ENCODE data around the gene SPECC1.
"Not testable (repeated sequence)": the region's sequence is repeated elsewhere in the genome, so short reads cannot be mapped to it uniquely, and the experiment has no call there.

The SPECC1 gene, protein sequence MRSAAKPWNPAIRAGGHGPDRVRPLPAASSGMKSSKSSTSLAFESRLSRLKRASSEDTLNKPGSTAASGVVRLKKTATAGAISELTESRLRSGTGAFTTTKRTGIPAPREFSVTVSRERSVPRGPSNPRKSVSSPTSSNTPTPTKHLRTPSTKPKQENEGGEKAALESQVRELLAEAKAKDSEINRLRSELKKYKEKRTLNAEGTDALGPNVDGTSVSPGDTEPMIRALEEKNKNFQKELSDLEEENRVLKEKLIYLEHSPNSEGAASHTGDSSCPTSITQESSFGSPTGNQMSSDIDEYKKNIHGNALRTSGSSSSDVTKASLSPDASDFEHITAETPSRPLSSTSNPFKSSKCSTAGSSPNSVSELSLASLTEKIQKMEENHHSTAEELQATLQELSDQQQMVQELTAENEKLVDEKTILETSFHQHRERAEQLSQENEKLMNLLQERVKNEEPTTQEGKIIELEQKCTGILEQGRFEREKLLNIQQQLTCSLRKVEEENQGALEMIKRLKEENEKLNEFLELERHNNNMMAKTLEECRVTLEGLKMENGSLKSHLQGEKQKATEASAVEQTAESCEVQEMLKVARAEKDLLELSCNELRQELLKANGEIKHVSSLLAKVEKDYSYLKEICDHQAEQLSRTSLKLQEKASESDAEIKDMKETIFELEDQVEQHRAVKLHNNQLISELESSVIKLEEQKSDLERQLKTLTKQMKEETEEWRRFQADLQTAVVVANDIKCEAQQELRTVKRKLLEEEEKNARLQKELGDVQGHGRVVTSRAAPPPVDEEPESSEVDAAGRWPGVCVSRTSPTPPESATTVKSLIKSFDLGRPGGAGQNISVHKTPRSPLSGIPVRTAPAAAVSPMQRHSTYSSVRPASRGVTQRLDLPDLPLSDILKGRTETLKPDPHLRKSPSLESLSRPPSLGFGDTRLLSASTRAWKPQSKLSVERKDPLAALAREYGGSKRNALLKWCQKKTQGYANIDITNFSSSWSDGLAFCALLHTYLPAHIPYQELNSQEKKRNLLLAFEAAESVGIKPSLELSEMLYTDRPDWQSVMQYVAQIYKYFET

DNA sequence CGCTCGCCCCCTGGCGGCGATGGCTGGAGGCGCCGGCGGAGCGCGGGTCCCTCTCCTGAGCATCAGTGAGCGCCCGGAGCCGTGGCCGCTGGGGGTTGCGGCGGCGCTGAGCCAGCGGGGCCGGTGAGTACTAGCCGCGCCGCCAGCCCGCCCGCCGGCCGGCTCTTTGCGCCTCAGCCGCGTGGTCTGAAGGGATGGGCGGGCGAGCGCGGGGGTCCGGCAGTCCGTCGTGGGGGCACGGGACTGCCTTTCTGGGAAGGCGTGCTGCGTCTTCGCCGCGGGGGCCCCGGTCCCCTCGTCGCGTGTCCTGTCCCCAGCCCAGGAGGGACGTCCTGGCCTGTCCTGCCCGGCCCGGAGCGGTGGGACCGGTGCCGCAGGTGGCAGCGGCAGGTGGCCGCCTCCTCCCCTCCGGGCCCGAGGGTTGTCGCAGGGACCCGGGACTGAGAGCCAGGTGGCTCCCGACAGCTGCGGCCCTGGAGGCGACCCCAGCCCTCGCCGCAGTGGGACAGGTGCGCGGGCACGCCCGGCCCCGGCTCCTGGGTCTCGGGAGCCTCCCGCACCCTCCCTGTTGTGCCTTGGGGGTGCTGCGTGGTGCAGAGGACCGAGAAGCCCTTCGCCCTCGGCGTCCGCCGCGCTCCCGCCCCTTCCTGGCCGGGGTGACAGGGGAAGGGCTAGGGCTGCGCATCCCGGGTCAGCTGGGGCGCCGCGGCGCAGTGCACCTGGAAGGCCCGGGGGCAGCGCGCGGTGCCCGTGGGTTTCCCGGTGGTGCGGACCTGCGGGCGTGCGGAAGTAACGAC is at the start of gene SPECC1:
Gene SPECC1, plus strand, starts transcription at position 58 of the 797 bp plus-strand sequence. CDS start 87,293 bp downstream, outside the sequence.
- DNase-seq, result peak; percentile 85

DNA sequence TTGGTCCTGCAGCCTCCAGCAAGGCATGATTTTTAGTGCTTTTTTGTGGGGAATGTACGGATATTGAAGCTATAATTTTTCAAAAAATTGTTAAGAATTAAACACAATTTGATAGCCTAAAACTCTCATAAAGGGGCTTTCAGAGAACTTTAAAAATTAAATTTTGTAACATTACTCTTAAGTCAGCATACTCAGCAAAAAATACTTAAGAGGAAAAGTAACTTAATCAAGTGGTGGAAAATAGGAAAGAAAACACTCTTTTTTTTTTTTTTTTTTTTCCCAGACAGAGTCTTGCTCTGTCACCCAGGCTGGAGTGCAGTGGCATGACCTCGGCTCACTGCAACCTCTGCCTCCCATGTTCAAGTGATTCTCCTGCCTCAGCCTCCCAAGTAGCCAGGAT is 46.2 kb upstream of the SPECC1 start:
- not testable (repeated sequence) for DNase-seq

DNA sequence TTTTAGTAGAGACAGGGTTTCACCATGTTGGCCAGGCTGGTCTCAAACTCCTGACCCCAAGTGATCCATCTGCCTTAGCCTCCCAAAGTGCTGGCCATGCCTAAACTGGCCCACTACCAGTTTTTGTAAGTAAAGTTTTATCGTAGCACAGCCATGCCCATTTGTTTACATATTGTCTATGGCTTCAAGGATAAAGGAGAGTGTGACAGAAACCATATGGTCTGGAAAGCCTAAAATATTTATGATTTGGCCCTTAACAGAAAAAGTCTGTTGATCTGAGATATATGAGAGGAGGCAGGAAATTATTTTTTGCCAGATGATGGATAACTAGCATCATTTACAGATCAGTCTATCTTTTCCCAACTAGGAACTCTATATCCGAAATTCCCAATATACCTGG is 36.0 kb upstream of the SPECC1 start:
- no peak for DNase-seq

DNA sequence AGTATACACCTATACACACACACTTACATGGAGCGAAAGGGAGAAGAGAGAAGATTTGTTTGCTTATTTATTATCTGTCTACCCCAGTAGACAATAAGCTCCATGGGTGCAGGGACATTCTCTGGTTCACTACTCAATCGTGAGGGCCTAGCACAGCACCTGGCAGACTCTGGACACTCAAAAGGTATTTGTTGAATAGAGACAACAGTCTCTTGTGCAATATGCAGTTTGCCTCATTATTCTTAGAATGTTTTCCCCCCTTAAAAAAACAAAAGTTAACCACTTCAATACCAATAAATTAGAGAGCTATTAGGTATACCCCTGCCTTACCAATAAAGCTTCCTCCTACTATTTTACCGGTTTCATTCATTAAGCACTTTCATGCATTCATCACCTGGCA is 33.6 kb upstream of the SPECC1 start:
- no peak for DNase-seq

DNA sequence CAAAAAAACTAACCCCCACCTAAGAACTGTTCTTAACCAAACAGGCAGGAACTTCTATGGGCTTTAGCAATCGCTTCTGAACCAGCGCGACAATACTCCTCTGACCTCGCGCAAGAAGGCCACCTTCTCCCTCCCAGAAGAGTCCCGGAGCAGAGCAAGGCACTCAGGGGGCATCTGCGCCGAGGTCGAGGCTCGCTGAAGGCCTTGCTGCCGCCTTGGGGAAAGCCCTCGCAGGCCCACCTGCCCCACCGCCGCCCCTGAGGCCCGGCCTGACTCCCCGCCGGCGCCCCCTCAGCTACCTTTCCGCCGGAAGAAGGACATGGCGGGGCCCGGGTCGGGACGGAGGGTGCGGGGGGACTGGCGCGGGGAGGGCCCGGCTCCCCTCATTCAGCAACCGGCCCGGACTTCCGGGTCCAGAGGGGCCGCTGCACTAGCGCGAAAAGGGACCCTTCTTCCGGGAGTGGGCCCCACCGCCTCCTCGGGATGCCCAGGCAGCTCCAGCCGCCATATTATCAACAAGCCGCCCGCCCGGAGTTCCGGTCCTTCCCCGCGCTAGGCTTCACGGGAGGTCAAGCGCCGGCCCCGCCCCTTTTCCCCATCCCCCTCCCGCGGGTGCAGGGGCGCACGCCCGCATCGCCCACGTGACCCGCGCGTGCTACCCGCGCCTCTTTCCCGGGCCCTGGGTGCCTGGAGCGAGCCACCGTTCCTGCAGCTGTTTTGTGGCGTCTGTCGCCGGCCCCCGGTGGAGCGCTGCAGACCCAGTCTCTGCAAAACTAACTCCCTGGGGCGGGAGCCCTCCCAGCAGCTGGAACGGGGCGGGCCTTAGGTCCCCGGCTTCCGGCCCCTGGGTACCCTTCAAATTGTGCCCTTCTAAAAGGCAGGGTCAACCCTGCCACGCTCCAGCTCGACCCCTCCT is 31.6 kb upstream of the SPECC1 start, which contains the start of gene AKAP10:
Gene AKAP10, minus strand, starts transcription at position 536 of the 916 bp plus-strand sequence. Its CDS starts 149 bp downstream, at position 387.
- peak; percentile 94 for DNase-seq

DNA sequence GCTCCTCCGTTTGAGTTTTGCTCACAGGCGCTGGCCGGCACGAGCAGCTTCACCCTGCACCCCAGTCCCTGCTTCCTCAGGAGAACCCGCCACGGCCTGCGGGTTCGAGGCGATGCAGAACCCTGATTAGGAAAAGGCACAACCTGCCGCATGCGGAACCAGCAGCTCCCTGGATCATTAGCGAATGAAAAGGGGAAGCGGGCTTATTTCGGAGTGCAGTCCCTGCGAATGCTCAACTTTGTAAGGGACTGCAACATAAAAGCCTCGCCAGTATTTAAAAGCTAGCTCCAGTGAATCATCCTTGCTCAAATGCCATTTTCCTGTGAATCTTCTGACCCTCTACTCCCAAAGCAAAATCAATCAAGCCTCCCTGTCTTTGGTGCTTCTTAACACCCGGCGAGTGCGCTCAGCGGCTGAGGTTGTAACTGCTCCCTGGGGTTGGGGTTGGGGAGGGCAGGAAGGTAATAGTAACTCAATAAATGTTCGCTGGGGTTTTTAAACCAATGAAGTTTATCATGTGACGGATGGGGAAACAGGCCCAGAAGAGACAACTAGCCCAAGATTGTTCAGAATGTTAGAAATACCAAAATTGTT is 30.9 kb upstream of the SPECC1 start:
- peak; percentile 37 for DNase-seq

DNA sequence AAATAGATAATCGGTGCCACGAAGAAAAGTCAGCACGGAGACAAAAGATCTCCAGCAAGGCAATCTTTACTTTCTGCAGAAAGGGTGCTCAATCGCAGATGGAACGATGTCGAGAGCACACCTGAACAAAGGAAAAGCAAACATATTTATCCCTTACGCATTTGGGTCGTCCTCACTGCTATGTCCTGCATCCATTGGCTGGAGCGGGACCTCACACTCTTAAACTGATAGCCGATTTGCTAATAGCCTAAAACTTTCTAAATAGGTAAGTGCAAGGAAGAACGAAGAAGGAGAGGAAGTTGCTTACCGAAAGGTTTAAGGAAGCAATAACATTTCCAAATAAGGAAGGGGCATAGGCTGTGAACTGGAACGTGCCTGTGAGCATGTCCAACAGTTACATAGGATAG is 30.4 kb upstream of the SPECC1 start:
- no peak for DNase-seq

DNA sequence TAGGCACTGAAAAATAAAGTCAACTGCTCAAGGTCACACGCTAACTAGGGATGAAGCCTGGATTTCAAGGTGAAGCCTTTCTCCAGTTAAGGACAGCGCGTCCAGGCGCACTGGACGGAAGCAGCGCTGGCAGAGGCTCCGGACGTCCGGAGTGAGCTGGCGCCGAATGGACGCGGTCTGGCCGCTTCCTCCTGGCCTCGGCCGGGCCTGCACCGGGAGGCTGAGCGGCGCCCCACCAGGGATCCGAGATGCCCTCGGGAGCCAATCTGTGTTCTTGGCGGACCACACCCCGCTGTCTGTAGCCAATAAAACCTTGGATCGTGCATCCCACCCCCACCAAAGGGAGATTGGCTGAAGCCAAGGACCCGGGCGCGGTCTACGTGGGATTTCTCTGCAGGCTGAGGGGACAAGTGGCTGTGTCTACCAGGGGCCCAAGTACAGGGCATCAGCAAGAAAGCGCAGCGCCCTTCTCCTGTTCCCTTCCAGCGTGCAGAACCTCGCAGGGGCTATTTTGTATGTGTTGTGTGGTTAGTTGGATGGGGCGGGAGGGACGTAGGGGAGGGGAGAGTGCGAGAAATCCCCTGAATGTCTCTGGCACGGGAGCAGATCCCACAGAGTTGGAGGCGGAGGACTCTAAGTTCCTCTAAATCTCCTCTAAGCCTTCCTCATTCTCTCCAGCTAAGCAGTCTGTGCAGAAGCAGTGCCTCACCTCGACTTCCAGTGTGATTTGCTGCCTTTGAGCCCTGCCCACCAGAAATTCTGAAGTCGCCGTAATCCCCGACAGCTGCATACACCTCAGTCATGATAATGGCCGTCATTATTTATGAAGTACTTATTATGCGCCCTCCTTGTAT is 29.0 kb upstream of the SPECC1 start:
- no peak for DNase-seq

DNA sequence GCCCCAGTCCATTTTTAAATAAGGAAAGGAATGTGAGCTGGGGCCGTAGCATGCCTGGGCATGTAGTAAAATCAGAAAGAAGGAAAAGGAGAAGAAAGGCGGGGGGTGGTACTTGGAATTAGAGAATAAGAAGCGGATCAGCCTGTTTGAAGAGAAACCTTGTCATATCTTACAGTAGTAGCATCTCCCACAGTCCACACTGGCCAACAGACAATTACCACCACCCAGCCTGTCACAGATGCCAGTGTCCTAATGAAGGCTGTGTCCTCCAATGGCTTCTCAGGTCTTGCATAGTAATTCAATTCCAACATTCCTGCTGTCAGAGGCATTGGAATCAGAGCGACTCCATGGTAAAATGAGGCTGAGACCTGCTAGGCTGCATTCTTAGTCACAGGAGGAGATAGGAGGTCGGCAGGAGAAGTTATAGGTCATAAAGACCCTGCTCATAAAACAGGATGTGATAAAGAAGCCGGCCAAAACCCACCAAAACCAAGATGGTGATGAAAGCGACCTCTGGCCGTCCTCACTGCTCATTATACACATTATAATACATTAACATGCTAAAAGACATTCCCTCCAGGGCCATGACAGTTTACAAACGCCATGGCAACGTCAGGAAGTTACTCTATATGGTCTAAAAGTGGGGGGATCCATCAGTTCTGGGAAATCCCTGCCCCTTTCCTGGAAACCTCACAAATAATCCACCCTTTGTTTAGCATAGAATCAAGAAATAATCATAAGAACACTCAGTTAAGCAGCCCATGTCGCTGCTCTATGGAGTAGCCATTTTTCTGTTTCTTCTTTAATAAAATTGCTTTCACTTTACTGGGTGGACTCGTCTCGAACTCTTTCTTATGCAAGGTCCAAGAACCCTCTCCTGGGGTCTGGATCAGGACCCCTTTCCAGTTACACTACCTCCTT is 22.0 kb upstream of the SPECC1 start:
- no peak for DNase-seq

DNA sequence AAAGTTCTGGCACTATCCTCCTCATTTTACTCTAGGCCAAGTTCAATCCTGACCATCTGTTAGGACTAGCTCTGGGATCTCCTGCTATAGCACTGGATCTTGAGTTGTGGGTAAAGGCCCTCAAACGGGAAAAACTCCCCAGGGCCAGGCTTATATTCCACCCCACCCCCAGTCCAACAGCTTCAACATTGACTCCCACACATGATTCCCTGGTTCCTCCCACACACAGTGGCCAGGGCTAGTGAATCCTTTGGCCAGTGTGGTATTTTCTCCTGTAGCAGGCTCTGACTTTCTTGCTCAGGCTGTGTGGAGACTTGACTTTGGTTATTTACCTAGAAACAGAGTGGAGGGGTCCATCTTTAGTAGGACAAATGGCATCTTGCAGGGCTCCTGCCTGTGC is 21.3 kb upstream of the SPECC1 start:
- DNase-seq, result no peak

DNA sequence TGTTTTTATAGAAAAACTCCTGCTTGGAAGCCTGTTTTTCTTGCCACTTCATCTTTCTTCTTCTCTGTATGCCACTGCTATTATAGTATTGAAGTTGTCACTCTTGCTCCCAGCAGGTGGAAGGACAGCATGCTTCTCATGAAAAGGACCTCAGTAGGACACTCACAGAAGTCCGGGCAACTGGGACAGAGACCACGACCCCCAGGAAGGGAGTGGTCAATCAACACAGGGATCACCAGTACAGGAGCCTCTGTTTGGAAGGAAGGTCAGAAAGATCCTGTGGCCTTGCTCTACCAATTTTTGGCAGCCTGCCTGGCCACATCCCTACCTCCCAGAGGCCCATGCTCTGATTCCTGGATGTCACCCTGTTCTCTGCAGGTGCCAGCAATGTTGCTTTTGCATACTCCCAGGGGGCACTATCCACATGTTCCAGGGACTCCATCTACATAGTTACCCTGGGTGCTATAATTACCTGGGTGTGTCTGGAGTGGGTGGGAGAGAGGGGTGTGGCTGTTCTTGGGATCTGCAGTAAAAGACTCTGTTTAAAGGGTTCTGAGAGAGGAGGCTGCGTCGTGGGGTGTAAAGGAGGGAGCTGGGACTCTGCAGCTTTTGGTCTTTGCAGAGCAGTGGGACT is 17.8 kb upstream of the SPECC1 start:
- DNase-seq, result no peak

DNA sequence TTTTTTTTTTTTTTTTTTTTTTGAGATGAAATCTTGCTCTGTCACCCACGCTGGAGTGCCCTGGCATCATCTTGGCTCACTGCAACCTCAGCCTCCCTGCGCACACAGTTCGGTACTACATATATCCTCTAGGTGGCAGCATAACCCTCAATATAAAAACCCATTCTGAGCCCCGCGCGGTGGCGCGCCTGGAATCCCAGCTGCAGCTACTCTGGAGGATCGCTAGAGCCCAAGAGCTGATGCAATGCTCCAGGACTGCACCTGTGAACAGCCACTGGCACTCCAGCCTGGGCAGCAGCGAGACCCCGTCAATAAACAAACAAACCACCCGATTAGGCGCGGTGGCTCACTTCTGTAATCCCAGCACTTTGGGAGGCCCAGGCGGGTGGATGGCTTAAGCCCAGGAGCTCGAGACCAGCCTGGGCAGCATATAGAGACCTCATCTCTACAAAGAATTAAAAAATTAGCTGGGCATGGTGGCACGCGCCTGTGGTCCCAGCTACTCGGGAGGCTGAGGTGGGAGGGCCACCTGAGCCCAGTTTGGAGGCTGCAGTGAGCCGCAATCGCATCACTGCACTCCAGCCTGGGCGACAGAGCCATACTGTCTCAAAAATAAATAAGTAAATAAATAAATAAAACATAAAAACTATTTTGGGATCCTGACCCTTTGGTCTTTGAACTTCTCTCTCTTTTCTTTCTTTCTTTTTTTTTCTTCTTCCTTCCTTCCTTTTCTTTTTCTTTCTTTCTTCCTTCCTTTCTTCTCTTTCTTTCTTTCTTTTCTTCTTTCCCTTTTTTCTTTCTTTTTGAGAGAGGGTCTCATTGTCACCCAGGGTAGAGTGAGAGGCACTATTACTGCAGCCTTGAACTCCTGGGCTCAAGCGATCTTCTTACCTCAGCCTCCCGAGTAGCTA is 16.1 kb upstream of the SPECC1 start:
- DNase-seq, result peak; percentile 78

DNA sequence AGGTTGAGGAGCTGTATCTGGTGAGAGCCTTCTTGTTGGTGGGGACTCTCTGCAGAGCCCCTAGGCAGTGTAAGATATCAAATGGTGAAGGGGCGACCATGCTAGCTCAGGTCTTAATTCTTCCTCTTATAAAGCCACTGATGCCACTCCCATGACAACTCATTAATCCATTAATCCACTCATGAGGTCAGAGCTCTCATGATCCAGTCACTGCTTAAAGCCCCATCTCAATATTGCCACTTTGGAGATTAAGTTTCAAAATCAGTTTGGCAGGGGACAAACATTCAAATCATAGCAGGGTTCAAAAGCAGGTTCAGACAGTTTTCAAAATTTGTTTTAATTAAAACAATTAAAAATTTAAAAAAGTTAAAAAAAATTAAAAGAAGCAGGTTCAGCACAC is 13.1 kb upstream of the SPECC1 start:
- no peak for DNase-seq

DNA sequence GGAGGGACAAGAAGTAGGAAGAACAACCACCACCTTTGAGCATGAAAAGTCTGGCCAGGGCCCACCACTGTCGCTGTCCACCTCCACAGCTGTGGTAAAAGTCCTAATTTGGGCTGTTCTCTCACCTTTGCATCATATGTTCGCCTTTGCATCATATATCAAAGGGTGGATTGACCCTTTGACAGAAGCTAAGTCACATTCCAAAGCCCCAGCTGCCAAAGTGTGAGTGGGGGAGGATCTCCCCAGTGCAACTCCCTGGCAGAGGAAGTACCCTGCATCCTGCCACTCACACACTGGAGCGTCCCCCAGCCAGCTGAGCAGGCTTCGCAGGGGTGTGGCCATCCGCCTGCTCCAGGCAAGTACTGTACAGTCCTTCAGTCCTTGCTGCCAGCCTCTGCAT is 12.7 kb upstream of the SPECC1 start:
- no peak for DNase-seq

DNA sequence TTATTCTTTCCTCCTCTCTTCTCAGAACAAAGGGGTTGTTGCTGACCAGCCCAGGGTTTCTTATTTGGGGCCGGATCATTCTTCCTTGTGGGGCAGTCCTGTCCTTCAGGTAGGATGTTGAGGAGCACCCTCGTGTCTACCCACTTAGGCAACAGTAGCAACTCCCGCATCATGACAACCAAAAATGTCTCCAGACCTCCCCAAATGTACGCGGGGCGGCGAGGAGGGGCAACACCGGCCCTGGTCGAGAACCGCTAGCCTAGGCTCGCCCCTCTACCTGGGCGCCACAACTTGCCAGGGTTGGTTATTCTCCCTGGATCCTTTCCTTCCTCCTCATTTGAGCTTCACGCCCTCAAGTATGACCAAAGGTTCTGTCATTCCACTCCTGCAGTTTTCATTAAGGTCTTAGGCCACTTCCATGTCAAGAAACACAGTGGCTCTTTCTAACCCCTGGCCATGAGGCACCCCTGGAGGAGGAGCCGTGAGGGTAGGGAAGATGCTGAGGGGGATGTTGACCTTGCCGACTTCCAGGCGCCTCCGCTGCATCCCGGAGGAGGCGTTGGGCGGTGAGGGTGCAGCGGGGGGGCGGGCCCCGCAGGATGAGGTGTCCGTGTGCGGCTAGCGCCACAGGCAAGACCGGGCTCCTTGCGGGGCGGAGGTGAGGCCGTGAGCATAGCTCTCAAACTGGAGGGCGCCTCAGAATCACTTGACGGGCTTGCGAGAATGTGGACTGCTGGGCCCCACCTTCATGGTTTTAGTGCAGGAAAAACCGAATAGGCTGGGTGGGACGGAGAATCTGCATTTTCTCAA is 712 bp upstream of the SPECC1 start:
- DNase-seq, result no peak

DNA sequence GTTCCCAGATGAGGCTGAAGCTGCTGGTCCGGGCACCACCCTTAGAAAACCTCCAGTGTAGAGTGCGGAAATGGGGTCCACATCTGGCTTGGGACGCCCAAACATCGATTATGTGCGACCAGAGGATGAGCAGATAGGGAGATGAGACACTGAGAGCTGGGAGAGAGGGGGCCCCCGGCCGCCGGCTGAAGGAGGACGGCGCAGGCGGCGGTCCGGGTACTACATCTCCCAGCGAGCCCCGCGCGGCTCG is 182 bp upstream of the SPECC1 start:
- DNase-seq, result no peak
